Neural crest cell (in vitro differentiated cells): ENCODE data around the gene RPUSD3. TPM values are rescaled to one million over a fixed set of nuclear protein-coding genes. Genes with fewer than 3 reads are reported as not detected.
"Not testable (repeated sequence)": the region's sequence is repeated elsewhere in the genome, so short reads cannot be mapped to it uniquely, and the experiment has no call there.

Experiments used
- DNase-seq: peaks from one replicate; pipeline ENCODE4 v3.0.0; 2021; ENCODE audit warnings: low read depth, mixed read lengths, low spot score
- H3K27ac Mint-ChIP-seq: one replicate; pipeline ENCODE4 v1.8.0; 2021; ENCODE audit warnings: mild to moderate bottlenecking, mixed read lengths; ENCODE audit not compliant: unreplicated experiment
- H3K27me3 Mint-ChIP-seq: 2 replicates; pipeline ENCODE4 v1.8.0; 2021; ENCODE audit warnings: low read depth, mild to moderate bottlenecking, mixed read lengths
- H3K36me3 Mint-ChIP-seq: 2 replicates; pipeline ENCODE4 v1.8.0; 2021; ENCODE audit warnings: low read depth, mild to moderate bottlenecking, mixed read lengths
- H3K4me1 Mint-ChIP-seq: 2 replicates; pipeline ENCODE4 v1.8.0; 2021; ENCODE audit warnings: mixed read lengths
- H3K4me3 Mint-ChIP-seq: one replicate; pipeline ENCODE4 v1.8.0; 2021; ENCODE audit warnings: mild to moderate bottlenecking, mixed read lengths
- H3K9me3 Mint-ChIP-seq: 2 replicates; pipeline ENCODE4 v1.8.0; 2021; ENCODE audit warnings: mixed read lengths
- total RNA-seq: library from RNA; stranded (reverse); gene quantifications from 2 replicates; pipeline ENCODE4 v1.2.1, GENCODE V29; 2021
- TF ChIP-seq, protein P1 (sequence below): fragments of 200-600 bp; sonication (generic); conservative IDR thresholded peaks from 2 replicates; pipeline ENCODE4 v1.5.0; 2021; ENCODE audit warnings: antibody characterized with exemption, mild to moderate bottlenecking

Gene RPUSD3
- total RNA-seq, 1 donor from 2014 or later, result 58.0 TPM

DNA sequence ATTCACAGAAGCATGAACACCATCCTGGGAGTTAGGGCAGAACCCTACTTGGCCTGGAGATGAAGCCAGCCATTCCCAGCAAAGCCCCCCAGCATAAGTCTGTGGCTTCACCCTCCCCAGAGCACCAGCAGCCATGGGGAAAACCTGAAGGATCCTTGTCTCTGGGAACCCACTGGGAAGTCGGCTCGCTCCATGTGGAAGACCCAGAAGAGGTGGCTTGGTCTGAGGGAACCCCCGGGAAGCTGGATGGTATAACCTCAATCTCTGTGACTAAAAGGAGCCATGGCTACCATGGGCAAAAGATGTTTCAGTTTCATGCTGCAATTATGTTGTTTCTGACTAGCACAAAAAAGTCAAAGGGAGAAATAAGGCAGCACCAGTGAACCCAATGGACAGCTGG, 11.8 kb upstream of the RPUSD3 start:
- TF ChIP-seq, protein P1, sequence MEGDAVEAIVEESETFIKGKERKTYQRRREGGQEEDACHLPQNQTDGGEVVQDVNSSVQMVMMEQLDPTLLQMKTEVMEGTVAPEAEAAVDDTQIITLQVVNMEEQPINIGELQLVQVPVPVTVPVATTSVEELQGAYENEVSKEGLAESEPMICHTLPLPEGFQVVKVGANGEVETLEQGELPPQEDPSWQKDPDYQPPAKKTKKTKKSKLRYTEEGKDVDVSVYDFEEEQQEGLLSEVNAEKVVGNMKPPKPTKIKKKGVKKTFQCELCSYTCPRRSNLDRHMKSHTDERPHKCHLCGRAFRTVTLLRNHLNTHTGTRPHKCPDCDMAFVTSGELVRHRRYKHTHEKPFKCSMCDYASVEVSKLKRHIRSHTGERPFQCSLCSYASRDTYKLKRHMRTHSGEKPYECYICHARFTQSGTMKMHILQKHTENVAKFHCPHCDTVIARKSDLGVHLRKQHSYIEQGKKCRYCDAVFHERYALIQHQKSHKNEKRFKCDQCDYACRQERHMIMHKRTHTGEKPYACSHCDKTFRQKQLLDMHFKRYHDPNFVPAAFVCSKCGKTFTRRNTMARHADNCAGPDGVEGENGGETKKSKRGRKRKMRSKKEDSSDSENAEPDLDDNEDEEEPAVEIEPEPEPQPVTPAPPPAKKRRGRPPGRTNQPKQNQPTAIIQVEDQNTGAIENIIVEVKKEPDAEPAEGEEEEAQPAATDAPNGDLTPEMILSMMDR, result no peak
- Mint-ChIP-seq H3K9me3 (no peaks in the 10 kb centered on the region), H3K27ac (no peak overlapping the region), H3K4me1 (peaks cover 20% of the 10 kb centered on the region), H3K4me3 (no peak overlapping the region), H3K27me3 (no peaks in the 10 kb centered on the region), H3K36me3 (no peaks in the 10 kb centered on the region)
- DNase-seq, result no peak

- H3K27me3 Mint-ChIP-seq, H3K4me3 Mint-ChIP-seq, H3K27ac Mint-ChIP-seq, DNase-seq, H3K36me3 Mint-ChIP-seq, H3K9me3 Mint-ChIP-seq: not testable (repeated sequence)
- peaks cover 21% of the 10 kb centered on the region for H3K4me1 Mint-ChIP-seq
These were observed 10.6 kb upstream of the RPUSD3 start for GRCh38 chr3:9854291-9854940.

- no peaks in the 10 kb centered on the region for H3K9me3 Mint-ChIP-seq
- peaks cover 18% of the 10 kb centered on the region for H3K4me1 Mint-ChIP-seq
- TF ChIP-seq, protein P1, result no peak
- no peak overlapping the region for H3K4me3 Mint-ChIP-seq
- H3K27ac Mint-ChIP-seq, result no peak overlapping the region
- no peak for DNase-seq
- H3K36me3 Mint-ChIP-seq, result no peaks in the 10 kb centered on the region
- no peaks in the 10 kb centered on the region for H3K27me3 Mint-ChIP-seq
These were observed 8.7 kb upstream of the RPUSD3 start for GRCh38 chr3:9852528-9852927.

DNA sequence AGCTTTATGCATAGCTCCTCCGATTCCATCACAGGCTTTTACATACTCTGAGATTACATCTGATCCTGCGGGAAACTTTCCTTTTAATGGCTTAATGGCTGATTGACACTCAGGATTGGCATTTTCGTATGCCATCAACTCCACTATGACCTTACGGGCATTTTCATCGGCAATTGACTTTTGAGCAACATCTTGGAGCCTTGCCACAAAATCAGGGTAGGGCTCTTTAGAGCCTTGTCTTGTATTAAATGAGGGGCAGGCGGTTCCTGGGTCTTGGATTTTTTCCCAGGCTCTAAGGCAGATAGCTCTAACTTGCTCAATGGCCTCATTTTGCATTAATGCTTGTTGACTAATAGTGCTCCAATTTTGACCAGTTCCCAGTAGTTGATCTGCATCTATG, 8.1 kb upstream of the RPUSD3 start:
- H3K9me3 Mint-ChIP-seq, H3K27me3 Mint-ChIP-seq, DNase-seq, H3K4me3 Mint-ChIP-seq, H3K36me3 Mint-ChIP-seq, H3K27ac Mint-ChIP-seq: not testable (repeated sequence)
- peaks cover 18% of the 10 kb centered on the region for H3K4me1 Mint-ChIP-seq

DNA sequence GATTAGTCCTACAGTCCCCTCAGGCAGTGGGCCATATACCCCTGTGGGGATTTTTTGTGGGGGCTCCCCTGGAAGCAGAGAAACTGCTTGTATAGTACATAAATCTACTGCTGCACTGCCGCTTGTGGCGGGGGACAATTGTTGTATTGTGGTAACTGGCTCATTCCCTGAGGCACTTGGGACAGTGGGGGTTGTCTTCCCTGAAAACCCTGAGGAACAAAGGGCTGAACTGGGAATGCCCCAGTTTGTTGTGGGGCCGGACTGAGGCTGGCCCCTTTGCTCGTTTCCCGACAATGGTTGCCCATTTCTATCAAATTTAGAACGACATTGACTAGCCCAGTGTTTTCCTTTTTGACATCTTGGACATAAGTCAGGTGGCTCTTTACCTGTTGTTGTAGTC, 7.6 kb upstream of the RPUSD3 start:
- not testable (repeated sequence) for H3K27ac Mint-ChIP-seq, H3K9me3 Mint-ChIP-seq, DNase-seq, H3K27me3 Mint-ChIP-seq, H3K36me3 Mint-ChIP-seq
- peak overlapping the region; percentile 10 for H3K4me3 Mint-ChIP-seq
- H3K4me1 Mint-ChIP-seq, result peaks cover 18% of the 10 kb centered on the region

DNA sequence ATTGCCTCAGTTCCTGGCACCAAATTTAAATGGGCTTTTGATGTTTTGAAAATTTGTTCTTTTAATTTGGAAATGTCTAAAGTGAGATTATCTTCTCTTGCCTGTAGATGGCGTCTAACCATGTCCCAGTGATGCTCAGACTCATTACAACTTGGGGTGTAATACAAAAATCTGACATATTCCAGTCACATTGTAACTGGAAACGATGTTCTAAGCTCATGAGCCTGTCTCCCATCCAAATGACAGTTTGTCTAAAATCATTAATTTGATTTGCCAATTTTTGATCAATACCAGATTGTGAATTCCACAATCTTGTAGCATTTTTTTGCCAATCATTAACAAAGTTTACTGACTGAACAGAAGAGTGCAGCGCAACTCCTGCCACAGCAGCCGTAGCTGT, 5.1 kb upstream of the RPUSD3 start:
- H3K4me1 Mint-ChIP-seq, result peaks cover 22% of the 10 kb centered on the region

DNA sequence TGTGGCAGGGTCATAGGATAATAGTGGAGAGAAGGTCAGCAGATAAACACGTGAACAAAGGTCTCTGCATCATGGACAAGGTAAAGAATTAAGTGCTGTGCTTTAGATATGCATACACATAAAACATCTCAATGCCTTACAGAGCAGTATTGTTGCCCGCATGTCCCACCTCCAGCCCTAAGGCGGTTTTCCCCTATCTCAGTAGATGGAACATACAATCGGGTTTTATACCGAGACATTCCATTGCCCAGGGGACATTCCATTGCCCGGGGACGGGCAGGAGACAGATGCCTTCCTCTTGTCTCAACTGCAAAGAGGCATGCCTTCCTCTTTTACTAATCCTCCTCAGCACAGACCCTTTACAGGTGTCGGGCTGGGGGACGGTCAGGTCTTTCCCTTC, 4.1 kb upstream of the RPUSD3 start:
- not testable (repeated sequence) for H3K27ac Mint-ChIP-seq, DNase-seq, H3K9me3 Mint-ChIP-seq, H3K4me3 Mint-ChIP-seq, H3K27me3 Mint-ChIP-seq, H3K36me3 Mint-ChIP-seq
- H3K4me1 Mint-ChIP-seq, result peaks cover 30% of the 10 kb centered on the region

More for the DNA sequence above, 5.1 kb upstream of the RPUSD3 start:
- peak overlapping the region; percentile 48 for H3K4me3 Mint-ChIP-seq
- not testable (repeated sequence) for H3K36me3 Mint-ChIP-seq, H3K27ac Mint-ChIP-seq, H3K27me3 Mint-ChIP-seq, DNase-seq, H3K9me3 Mint-ChIP-seq
- TF ChIP-seq, protein P1, result peak; percentile 69
